Ishikawa (cell line): ENCODE measurements around the gene B4GALNT1.
A peak's percentile ranks its signal among the peaks of the same experiment; 100 is the strongest.

ENCODE experiments used
- CEBPB ChIP-seq: IDR thresholded peaks from 2 replicates; pipeline ENCODE4 v1.6.1; 2012
- CREB1 ChIP-seq: IDR thresholded peaks from 2 replicates; pipeline ENCODE4 v1.6.1; 2012; ENCODE audit warnings: low read depth
- EGR1 ChIP-seq: IDR thresholded peaks from 2 replicates; pipeline ENCODE4 v1.6.1; 2012
- EP300 ChIP-seq: IDR thresholded peaks from 2 replicates; pipeline ENCODE4 v1.6.1; 2012; ENCODE audit warnings: borderline replicate concordance
- FOXM1 ChIP-seq: IDR thresholded peaks from 2 replicates; pipeline ENCODE4 v1.6.1; 2012; ENCODE audit warnings: low read depth, borderline replicate concordance
- MAX ChIP-seq: IDR thresholded peaks from 2 replicates; pipeline ENCODE4 v1.6.1; 2012
- NFIC ChIP-seq: IDR thresholded peaks from 2 replicates; pipeline ENCODE4 v1.6.1; 2012
- RAD21 ChIP-seq: IDR thresholded peaks from 2 replicates; pipeline ENCODE4 v1.6.1; 2012; ENCODE audit warnings: low read depth
- REST ChIP-seq: IDR thresholded peaks from 2 replicates; pipeline ENCODE4 v1.6.1; 2012; ENCODE audit warnings: low read depth, mild to moderate bottlenecking
- TAF1 ChIP-seq: IDR thresholded peaks from 2 replicates; pipeline ENCODE4 v1.6.1; 2012; ENCODE audit warnings: low read depth, mild to moderate bottlenecking
- TCF12 ChIP-seq: IDR thresholded peaks from 2 replicates; pipeline ENCODE4 v1.6.1; 2012; ENCODE audit warnings: low read depth
- TEAD4 ChIP-seq: IDR thresholded peaks from 2 replicates; pipeline ENCODE4 v1.6.1; 2012
- USF1 ChIP-seq: IDR thresholded peaks from 2 replicates; pipeline ENCODE4 v1.6.1; 2012
- YY1 ChIP-seq: IDR thresholded peaks from 2 replicates; pipeline ENCODE4 v1.6.1; 2012; ENCODE audit warnings: low read depth
- ZBTB7A ChIP-seq: IDR thresholded peaks from 2 replicates; pipeline ENCODE4 v1.6.1; 2012; ENCODE audit warnings: low read depth

Gene B4GALNT1

GRCh38 chr12:57584690-57585089 lies 48.3 kb downstream of the B4GALNT1 start:
- TF ChIP-seq RAD21 (no peak), EP300 (no peak), ZBTB7A (no peak), CEBPB (no peak), EGR1 (no peak), USF1 (no peak), YY1 (no peak), REST (no peak), TAF1 (no peak), TCF12 (no peak)

- TF ChIP-seq EGR1 (no peak), YY1 (no peak), RAD21 (no peak), REST (no peak), USF1 (no peak)
These were observed 49.0 kb downstream of the B4GALNT1 start for GRCh38 chr12:57584050-57584449.

- TF ChIP-seq CREB1 (no peak), TCF12 (no peak), FOXM1 (no peak), EP300 (no peak), RAD21 (peak; percentile 96), NFIC (no peak), EGR1 (no peak), TAF1 (no peak), TEAD4 (no peak), CEBPB (no peak), USF1 (no peak), MAX (no peak), YY1 (no peak), ZBTB7A (0 out of 2 replicates have a peak, but pooled peaks have one; percentile 42), REST (no peak)
These were observed 49.8 kb downstream of the B4GALNT1 start for GRCh38 chr12:57583008-57583831.

GRCh38 chr12:57582440-57582839 lies 50.6 kb downstream of the B4GALNT1 start:
- TF ChIP-seq CEBPB (no peak), CREB1 (no peak), EGR1 (no peak), TEAD4 (no peak), FOXM1 (no peak), USF1 (no peak), ZBTB7A (no peak), NFIC (no peak), EP300 (no peak), MAX (no peak), TAF1 (no peak), YY1 (no peak), RAD21 (no peak), REST (no peak), TCF12 (no peak)
